OCI-LY1 (cell line): ENCODE data around the gene DPH2.

ENCODE experiments used
- EZH2 ChIP-seq: fragments of 200-600 bp; sonication (generic), shearing (Covaris generic); IDR thresholded peaks from 2 replicates; pipeline ENCODE4 v1.8.0; 2017; ENCODE audit warnings: borderline replicate concordance, mixed run types, mild to moderate bottlenecking, antibody characterized with exemption, low read length, moderate library complexity, mixed read lengths
- TF ChIP-seq, protein P1 (sequence below): fragments of 200-600 bp; sonication (generic), shearing (Covaris generic); IDR thresholded peaks from 2 replicates; pipeline ENCODE4 v1.5.1; 2017; ENCODE audit warnings: mild to moderate bottlenecking, antibody characterized with exemption, low read length, moderate library complexity, mixed read lengths

- TF ChIP-seq, protein P1, sequence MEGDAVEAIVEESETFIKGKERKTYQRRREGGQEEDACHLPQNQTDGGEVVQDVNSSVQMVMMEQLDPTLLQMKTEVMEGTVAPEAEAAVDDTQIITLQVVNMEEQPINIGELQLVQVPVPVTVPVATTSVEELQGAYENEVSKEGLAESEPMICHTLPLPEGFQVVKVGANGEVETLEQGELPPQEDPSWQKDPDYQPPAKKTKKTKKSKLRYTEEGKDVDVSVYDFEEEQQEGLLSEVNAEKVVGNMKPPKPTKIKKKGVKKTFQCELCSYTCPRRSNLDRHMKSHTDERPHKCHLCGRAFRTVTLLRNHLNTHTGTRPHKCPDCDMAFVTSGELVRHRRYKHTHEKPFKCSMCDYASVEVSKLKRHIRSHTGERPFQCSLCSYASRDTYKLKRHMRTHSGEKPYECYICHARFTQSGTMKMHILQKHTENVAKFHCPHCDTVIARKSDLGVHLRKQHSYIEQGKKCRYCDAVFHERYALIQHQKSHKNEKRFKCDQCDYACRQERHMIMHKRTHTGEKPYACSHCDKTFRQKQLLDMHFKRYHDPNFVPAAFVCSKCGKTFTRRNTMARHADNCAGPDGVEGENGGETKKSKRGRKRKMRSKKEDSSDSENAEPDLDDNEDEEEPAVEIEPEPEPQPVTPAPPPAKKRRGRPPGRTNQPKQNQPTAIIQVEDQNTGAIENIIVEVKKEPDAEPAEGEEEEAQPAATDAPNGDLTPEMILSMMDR: no peak
- no peak for TF ChIP-seq EZH2
These were observed 38.4 kb downstream of the DPH2 start for GRCh38 chr1:44008259-44008658.
